GM12865 (cell line): ENCODE data around the gene VARS2.
"Not testable (repeated sequence)": the region's sequence is repeated elsewhere in the genome, so short reads cannot be mapped to it uniquely, and the experiment has no call there.

ENCODE experiments used
- DNase-seq: peaks from one replicate; pipeline ENCODE4 v3.0.0; 2010; ENCODE audit warnings: low read depth
- H3K4me3 ChIP-seq: 2 replicates; pipeline ENCODE4 v1.5.1; 2011; ENCODE audit warnings: mild to moderate bottlenecking, low read depth, low read length, control low read depth
- TF ChIP-seq, protein P1 (sequence below): IDR thresholded peaks from 2 replicates; pipeline ENCODE4 v1.5.1; 2011; ENCODE audit warnings: low read length, control low read depth, low read depth, inconsistent platforms; ENCODE audit not compliant: insufficient read depth; ENCODE audit errors: missing control alignments

VARS2 gene

DNA sequence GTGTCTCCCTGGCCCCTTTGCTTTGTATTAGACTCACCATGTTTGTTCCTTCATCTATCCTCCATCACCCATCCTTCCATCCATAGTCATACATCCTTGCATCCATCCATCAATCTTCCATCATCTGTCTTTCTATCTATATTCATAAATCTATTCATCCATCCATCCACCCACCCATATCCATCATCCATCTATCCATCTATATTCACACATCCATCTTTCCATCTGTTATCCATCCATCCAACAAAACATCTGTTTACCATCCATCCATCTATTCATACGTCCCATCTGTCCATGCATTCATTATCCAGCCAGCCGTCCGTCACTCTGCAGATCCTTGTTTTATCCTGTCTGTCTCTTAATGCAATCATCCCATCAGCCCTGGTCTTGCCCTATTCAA is 19.1 kb upstream of the VARS2 start:
- no peak overlapping the region for H3K4me3 ChIP-seq
- TF ChIP-seq, protein P1, sequence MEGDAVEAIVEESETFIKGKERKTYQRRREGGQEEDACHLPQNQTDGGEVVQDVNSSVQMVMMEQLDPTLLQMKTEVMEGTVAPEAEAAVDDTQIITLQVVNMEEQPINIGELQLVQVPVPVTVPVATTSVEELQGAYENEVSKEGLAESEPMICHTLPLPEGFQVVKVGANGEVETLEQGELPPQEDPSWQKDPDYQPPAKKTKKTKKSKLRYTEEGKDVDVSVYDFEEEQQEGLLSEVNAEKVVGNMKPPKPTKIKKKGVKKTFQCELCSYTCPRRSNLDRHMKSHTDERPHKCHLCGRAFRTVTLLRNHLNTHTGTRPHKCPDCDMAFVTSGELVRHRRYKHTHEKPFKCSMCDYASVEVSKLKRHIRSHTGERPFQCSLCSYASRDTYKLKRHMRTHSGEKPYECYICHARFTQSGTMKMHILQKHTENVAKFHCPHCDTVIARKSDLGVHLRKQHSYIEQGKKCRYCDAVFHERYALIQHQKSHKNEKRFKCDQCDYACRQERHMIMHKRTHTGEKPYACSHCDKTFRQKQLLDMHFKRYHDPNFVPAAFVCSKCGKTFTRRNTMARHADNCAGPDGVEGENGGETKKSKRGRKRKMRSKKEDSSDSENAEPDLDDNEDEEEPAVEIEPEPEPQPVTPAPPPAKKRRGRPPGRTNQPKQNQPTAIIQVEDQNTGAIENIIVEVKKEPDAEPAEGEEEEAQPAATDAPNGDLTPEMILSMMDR: no peak
- no peak for DNase-seq

DNA sequence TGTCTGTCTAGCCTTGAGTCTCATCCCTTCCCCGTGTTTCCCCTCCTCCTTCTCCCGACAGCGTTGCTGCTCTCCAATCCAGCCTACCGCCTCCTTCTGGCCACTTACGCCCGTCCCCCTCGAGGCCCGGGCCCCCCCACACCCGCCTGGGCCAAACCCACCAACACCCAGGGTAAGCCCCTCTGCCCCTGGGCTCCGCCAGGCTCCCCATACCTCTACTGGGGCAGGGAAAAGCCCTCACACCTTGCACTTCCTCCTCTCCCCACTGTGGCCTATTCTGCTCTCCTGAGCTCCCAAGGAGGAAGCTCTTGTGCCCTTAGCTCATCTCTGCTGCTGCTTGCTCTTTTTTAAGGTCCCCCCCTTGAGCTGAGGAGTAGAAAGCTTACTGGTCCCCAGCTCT is 18.7 kb upstream of the VARS2 start:
- no peak for DNase-seq
- TF ChIP-seq, protein P1: no peak
- H3K4me3 ChIP-seq: no peak overlapping the region

DNA sequence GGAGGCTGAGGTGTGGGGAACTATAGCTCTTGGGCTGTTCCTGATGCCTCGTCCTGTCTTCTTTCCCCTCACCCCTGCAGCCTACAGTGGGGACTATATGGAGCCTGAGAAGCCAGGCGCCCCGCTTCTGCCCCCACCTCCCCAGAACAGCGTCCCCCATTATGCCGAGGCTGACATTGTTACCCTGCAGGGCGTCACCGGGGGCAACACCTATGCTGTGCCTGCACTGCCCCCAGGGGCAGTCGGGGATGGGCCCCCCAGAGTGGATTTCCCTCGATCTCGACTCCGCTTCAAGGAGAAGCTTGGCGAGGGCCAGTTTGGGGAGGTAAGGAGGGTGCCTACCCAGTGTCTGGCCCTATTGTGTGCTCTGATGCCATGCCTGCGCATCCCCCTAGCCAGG is 17.5 kb upstream of the VARS2 start:
- no peak for DNase-seq
- no peak overlapping the region for H3K4me3 ChIP-seq
- TF ChIP-seq, protein P1: no peak

DNA sequence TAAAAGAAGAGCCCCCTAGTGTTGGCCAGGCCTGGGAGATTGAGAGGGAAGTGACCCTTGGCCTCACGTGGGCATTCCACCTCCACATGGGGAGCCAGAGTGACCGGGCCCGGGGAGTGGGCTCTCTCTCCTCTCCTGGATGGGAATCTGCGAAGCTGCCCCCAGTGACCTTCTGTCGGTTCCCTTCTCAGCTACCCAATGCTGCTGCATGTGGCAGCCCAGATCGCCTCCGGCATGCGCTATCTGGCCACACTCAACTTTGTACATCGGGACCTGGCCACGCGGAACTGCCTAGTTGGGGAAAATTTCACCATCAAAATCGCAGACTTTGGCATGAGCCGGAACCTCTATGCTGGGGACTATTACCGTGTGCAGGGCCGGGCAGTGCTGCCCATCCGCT is 16.2 kb upstream of the VARS2 start:
- no peak for DNase-seq
- no peak overlapping the region for H3K4me3 ChIP-seq
- TF ChIP-seq, protein P1: no peak

DNA sequence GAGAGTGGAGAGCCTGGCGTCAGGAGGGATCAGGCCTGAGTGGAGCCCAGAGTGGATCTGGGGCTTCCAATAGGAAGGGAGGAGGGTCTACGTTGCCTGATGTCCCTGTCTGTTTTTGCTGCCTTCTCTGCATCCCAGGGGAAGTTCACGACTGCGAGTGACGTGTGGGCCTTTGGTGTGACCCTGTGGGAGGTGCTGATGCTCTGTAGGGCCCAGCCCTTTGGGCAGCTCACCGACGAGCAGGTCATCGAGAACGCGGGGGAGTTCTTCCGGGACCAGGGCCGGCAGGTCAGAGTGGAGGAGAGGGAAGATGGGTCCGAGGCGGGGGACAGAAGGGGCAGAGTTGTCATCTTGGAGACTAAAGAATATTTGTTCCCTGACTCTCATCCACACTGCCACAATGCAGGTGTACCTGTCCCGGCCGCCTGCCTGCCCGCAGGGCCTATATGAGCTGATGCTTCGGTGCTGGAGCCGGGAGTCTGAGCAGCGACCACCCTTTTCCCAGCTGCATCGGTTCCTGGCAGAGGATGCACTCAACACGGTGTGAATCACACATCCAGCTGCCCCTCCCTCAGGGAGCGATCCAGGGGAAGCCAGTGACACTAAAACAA is 15.2 kb upstream of the VARS2 start:
- TF ChIP-seq, protein P1: no peak
- DNase-seq: no peak
- H3K4me3 ChIP-seq: no peak overlapping the region

DNA sequence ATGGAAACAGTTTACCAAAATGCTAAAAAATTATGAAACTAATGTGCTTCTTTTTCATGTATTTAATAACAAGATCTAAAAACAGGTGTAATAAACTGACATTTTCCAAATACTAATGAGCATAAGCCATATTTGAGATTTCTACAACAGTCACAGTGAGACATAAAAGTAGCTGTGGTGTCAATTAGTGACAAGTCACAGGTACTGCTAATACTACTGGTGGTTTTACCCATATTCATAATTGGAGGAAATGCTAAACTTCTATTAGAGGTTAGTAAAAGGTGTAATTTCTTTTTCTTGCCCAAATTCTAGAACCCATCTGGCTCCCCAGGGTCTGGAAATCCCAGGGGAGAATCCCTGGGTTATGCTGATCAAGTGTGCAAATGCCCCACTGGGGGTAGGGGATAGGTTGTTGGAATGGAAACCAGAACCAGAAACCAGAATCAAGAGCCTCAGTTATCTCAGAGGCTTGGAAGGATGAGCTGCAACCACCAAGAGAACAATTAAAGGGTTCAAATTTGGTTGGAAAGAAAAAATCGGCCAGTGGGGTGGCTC is 13.1 kb upstream of the VARS2 start:
- DNase-seq: no peak
- TF ChIP-seq, protein P1: no peak
- no peak overlapping the region for H3K4me3 ChIP-seq

DNA sequence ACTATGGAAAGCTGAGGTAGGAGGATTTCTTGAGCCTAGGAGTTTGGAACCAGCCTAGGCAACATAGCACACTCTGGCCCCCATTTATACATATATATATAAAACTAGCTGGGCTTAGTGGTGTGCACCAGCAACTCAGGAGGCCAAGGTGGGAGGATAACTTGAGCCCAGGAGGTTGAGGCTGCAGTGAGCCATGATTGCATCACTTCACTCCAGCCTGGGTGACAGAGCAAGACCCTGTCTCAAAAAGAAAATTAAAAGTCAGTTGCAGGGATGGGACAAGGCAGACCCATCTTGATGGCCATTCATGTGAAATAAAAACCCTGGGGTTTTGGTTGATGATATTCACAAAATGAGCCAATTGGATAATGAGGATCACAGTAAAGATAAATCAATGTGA is 12.6 kb upstream of the VARS2 start:
- TF ChIP-seq, protein P1: no peak
- no peak overlapping the region for H3K4me3 ChIP-seq

DNA sequence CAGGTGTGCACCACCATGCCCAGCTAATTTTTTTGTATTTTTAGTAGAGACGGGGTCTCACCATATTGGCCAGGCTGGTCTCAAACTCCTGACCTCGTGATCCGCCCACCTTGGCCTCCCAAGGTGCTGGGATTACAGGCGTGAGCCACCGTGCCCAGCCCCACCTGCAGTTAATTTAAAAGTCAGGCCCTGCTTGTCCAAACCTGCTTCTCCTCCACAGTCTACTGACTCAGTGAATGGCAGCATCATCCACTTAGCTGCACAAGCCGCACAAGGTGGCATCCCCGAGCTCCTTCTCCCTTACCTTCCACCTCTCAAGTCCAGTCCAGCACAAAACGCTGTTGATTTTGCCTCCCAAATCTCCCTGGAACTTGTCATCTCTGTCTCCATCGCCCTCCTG is 11.8 kb upstream of the VARS2 start:
- not testable (repeated sequence) for DNase-seq, H3K4me3 ChIP-seq

More for the DNA sequence above, 12.6 kb upstream of the VARS2 start:
- no peak for DNase-seq
